ENCODE data around the gene PRKCG.

- TF ChIP-seq, protein P1, sequence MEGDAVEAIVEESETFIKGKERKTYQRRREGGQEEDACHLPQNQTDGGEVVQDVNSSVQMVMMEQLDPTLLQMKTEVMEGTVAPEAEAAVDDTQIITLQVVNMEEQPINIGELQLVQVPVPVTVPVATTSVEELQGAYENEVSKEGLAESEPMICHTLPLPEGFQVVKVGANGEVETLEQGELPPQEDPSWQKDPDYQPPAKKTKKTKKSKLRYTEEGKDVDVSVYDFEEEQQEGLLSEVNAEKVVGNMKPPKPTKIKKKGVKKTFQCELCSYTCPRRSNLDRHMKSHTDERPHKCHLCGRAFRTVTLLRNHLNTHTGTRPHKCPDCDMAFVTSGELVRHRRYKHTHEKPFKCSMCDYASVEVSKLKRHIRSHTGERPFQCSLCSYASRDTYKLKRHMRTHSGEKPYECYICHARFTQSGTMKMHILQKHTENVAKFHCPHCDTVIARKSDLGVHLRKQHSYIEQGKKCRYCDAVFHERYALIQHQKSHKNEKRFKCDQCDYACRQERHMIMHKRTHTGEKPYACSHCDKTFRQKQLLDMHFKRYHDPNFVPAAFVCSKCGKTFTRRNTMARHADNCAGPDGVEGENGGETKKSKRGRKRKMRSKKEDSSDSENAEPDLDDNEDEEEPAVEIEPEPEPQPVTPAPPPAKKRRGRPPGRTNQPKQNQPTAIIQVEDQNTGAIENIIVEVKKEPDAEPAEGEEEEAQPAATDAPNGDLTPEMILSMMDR (IDR thresholded peaks at IDR 0.05) = no peak
- TF ChIP-seq POLR2A (IDR thresholded peaks at IDR 0.05) (no peak), EP300 (IDR thresholded peaks at IDR 0.05) (no peak), POLR2AphosphoS5 (IDR thresholded peaks at IDR 0.05) (no peak)
Measured at GRCh38 chr19:53909471-53910169, 27.6 kb downstream of the PRKCG start.
